OCI-M2 (cell line): ENCODE results near the gene MEGF11.

ENCODE experiments used
- DNase-seq: peaks from one replicate; lab custom pipeline; 2025; ENCODE audit not compliant: unreplicated experiment; lab: John Stamatoyannopoulos, UW

MEGF11 gene

DNA sequence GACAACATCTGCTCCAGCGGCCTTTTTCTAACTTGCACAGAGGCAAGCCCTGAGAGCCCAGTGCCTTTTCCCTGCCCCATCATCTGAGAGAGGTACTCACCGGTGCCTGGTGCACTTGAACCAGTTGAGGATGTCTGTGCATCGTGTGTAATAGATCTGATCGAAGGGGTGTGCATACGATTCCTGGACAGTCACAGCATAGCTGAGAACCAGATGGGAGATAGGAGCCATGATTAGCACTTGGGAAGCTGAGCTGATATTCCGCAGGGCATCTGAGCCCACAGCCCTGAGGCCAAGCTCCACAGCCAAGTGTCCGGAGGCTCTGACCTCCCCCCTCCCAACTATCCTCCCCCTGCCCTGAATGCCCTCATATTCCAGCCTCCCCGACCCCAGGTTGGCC is 129.8 kb downstream of the MEGF11 start:
- no peak for DNase-seq

DNA sequence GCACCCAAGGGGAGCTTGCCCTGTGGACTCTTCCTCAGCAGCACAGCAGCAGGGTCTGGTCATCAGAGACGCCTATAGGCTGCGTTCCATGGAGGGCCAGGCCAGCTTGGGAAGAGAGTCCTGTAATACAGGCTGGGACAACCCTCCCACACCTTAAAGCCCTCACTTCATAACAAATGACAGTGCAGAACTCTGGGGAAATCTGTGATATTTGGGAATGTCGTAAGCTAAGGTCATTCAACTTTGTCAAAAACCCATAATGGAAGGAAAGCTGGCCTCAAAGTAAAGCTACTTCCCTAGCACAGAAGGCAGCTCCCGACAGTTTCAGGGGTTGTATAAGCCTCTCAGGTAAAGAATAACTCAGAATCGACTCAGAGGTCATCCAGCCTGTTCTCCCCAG is 133.1 kb downstream of the MEGF11 start:
- no peak for DNase-seq

DNA sequence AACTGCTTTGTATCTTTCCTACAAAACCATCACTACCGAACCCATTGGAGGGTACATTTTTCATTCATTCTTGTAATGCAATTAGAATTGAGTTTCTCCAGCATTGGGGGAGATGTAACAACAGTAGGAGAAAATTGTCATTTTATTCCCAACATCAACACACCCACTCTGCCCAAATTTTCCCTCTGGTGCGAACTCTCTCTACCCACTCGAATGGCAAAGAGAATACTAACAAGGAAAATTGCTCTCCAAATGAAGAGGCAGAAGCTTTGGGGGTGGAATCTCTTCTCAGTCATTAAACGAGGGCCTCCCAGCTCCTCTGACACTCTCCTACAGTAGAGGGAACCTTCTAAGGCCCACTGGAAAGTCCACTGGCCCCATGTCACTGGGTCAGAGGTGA is 135.7 kb downstream of the MEGF11 start:
- DNase-seq = no peak

DNA sequence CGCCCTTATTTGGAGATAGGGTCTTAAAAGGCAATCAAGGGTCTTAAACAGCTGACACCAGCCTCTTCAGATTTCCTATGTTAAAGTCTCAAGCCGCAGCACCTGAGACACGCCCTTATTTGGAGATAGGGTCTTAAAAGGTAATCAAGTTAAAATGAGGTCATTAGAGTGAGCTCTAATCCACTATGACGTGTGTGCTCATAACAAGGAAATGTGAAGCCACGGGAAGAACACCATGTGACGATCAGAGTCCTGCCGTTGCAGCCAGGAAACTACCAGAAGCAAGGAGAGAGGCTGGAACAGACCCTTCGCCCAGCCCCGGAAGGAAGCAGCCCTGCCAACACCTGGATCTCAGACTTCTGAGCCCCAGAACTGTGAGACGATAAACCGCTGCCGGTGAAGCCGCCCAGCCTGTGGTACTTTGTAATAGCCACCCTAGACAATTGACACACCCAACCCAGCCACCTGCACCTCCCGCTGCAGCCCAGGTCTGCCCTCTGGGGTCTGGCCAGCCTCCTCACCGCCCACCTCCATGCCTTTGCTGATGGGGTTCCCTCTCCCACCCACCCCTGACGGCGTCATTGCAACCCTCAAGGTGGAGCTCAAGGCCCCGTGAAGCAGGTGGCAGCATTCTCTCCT is 137.9 kb downstream of the MEGF11 start:
- DNase-seq = no peak

DNA sequence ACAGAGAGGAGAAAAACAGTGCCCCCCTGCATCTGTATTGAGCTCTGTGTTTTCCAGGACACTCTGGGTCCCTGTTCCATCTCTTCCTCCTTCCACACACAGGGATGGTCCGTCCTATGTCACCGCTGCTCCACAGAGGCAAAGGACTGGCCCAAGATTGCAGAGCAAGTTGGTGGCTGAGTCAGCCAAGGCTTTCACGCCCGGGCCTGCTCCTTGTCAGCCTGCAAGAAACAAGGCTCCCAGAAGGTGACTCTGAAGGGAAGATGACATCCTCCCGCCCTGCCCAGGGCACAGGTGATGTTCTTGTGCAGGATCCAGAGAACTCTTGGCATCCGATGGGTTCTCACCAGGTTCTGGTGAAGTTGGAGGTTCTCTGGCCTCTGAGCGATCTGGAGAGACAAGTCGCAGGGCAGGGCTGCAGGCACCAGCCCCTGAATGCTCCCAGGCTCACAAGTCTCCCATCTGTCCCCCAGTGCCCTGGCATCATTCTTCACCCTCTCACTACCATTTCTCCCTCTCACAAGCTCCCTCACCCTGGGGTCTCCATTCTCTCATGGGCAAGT is 138.6 kb downstream of the MEGF11 start:
- DNase-seq = no peak

DNA sequence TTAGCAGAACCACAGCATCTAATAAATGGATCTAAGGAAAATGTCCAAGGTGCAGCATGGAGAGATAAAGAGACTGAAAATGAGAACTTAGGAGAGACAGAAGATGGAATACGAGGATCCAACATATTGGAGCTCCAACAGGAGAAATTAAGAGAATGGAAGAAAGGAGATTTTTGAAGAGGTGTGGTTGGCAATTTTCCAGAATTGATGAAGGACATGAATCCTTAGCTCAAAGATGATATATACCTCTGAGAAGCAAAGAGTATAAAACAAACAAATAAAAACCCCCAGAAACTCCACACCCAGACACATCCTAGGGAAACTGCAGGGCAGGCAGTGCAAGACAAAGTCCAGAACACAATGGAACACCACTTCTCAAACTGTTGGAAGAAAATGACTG is 141.2 kb downstream of the MEGF11 start:
- no peak for DNase-seq

DNA sequence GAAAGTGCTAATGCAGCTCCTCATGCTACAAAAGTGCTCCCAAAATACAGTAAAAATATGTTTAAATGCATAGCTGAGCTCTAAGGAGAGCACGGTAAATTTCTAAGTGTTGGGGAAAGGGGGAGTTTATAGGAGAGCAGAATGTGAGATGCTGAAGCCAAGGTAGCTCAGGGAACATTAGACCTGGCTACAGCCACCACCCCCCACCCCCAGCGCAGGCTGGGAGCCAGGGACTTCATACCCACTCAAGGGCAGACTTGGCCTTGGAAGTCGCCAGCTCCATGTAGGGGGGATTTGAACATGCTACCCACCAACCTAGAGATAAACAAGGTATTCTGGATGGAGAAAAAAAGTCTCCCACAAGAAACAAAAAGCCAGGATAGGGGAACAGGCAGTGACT is 142.2 kb downstream of the MEGF11 start:
- no peak for DNase-seq

DNA sequence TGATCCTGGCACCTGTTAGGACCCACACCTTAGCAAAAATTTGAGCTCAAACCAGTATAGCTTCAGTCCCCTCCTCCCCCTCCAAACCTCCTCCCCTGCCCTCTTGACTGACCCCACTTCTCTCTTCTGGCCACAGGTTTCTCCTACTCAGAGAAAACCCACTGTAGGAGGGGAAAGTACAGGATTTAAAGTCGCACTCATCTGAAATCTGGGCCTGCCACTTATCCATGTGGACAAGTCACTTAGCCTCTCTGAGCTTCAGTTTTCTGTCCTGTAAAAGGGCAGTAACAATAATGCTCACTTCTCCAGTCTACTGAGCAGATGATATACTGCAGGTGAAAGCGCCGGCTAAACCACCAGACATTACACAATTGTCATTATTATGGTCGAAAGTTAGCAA is 142.7 kb downstream of the MEGF11 start:
- DNase-seq = no peak

DNA sequence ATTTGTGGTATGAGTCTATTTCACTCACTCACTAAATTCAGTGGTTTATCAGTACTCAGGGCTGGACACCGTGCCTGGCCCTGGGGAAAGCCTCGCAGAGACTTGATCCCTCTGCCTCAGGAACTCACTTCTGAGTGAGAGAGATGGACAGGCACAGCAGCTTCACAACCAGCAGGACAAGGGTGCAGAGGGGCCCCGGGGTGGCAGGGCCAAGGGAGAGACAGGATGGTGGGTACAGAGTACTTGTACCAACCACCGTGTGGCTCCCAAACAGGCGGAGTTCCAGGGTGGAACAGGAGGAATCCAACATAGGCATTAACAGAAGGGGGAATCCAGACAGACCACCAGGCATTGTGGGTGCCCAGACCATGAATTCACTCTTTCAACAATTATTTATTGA is 143.7 kb downstream of the MEGF11 start:
- DNase-seq = no peak

DNA sequence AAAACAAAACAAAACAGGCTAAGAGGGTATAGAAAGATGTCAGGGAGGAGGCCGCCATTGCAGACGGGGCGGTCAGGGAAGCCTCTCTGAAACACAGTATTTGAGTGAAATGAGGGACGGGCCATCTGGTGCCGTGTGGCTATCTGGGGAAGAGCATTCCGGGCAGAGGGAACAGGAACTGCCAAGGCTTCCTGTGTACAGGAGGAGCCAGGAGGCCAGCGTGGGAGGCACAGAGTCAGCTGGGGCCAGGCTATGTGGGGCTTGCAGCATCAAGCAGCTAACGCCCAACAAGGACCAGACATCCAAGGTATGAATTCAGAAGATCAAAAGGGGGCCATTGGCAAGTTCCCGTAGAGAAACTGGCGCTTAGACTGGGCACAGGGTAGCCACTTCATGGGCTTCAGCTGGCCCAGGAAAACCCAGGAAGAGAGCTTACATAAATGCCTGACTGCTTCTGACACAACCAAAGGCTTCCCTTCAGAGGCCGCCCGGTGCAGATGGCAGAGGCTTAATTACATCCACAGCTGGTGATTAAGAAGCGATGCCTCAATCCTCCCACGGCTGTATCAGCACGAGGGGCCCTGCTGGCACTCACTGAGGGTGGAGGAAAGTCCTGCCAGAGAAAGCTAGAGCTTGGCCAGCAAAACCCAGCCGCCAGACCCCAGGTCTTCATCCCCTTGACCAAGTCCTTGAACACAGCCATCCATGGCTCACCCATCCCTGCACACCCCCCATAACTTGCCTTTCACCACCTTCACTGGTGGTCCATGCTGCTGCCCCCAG is 144.9 kb downstream of the MEGF11 start:
- DNase-seq = no peak

DNA sequence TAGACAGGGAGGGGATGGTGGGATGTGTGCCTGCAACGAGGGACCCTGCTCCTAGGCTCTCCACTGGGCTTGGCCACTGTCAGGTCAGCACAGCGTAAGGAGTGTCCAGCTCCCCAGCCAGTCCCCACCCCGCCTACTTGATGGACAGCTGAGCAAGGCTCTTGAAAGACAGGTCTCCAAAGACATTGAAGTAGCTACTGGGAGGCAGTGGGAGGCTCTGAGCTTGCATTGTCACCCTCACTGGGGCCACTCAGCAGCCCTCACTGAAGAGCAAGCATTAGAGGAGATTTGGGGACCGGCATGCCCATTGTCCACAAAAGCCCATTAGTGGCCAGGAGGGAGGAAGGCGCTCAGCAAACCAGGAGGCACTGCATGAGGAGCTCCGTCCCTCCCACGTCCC is 146.5 kb downstream of the MEGF11 start:
- no peak for DNase-seq

DNA sequence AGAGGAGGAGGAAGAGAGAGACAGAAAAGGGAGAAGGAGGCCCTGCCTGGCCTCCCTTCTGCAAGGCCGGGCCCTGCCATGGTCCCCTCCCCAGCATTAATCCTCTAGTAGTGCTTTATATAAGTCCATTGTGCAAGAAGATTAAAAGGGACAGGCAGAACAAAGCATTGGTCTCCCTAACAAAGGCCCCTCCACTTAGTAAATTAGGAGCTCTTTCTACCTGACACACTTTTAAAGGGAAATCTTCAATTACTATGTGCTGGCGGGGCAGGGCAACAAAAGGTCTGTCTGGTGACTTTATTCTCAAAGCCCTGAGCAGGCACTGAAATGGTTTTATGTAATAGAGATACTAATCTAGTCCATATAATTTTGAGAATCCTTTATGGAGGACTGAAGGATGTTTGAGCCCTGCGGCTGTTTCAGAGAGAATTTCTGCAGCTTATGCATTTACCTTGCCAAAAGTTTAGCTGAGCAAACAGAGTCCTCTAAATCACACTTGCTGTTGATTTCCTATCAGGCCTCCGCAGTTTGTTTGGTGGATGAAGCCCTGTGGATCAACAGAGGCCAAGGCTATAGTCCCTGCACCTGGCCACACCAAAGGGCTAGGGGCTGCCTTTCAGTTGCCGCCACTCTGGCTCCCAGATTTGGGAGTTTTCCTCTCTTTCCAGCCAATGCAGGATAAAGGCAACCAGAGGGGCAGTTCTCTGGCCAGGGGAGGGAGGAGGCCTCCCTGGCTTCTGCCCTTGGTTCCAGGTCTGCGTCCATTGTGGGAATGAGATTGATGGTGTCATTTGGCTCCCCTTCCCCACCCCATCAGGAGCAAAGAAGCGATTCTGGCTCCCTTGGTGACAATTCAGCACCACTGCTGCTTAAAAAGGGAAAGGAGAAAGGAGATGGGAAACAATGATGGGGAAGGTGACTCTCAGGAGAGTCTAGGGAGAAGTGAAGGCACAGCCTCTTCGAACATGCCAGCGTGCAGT is 148.0 kb downstream of the MEGF11 start:
- no peak for DNase-seq

DNA sequence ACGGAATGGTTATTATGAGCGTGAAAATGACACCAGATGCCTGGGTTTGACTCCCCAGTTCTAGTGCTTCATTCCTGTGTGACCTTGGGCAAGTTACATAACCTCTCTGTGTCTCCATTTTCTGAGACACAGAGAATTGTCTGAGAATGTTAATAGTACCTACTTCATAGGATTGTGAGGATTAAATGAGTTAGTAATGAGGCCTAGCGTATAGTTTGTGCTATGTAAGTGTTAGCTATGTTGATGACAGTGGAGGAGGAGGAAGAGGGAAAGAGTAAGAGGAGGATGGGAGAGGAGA is 150.3 kb downstream of the MEGF11 start:
- DNase-seq = no peak

DNA sequence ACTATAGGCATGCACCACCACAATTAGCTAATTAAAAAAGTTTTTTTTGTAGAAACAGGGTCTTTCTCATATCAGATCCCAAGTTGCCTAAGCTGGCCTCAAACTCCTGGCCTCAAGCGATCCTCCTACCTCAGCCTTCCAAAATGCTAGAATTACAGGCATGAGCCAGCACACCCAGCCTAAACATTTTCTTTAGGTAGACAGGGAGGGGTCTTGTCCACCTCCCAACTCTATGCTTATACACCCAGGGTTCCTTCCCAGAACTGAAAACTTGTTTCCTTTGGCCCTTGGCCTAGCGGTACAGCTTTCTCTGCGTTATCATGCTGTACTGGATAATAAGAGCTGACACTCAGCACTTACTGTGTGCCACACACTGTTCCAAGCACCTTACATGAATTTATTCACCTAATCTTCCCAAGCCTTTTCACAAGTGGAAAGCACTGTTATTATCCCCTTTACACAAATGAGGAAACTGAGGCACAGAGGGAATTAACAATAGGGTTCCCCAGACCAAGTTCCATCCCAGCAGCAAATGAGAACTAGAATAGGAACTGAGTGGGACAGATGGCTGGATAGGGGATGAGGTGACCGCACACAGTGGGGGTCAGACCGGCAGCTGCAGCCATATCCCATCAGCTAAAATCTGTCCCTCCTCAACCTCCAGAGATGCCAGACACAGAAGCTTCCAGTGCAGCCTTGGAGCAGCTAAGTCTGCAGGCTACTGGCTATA is 150.8 kb downstream of the MEGF11 start:
- DNase-seq = no peak

DNA sequence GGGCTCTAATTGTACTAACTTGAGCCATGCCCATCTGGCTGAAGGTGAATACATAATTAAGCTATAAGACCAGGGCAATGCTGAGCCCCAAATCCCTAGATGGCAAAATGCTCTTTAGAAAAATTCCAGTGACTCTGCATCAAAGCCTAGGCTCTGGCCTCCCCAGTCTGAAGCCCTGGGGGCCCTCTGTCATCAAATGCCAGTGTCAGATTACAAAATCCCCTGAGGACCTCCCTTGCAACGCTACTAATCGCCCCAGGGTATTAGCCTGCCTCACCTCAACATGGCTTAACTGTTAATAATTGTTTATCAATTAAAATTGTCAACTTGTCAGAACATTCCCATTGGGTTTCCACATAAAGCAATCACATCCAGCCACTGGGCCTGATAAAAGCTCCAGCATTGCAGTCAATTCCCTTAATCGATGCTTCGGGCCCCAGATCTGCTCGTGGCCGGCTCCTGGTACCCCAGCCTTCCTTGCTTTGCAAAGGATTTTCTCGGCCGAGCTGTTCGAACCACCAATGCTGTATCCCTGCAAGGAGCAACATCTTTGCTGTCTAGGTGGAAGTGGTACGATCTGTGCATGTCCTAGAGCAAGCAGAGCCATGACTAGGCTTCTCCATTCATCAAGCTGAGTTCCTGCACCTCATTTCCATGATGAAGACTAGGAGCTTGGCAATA is 151.7 kb downstream of the MEGF11 start:
- no peak for DNase-seq

DNA sequence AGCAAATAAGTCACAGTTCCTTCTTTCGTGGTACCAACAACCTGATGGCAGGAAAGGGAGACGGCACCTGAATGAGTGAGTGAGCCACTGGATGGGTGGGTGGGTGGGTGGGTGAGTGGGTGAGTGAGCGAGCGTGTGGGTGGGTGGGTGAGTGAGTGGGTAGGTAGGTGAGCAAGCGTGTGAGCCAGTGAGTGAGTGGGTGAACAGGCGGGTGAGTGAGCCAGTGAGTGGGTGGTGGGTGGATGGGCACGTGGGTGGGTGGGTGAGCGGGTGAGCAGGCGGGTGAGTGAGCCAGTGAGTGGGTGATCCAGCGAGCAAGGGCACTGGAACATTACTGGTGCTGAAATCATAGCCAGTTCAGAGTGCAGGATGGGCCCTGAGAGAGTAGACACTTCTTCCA is 152.8 kb downstream of the MEGF11 start:
- DNase-seq = no peak

DNA sequence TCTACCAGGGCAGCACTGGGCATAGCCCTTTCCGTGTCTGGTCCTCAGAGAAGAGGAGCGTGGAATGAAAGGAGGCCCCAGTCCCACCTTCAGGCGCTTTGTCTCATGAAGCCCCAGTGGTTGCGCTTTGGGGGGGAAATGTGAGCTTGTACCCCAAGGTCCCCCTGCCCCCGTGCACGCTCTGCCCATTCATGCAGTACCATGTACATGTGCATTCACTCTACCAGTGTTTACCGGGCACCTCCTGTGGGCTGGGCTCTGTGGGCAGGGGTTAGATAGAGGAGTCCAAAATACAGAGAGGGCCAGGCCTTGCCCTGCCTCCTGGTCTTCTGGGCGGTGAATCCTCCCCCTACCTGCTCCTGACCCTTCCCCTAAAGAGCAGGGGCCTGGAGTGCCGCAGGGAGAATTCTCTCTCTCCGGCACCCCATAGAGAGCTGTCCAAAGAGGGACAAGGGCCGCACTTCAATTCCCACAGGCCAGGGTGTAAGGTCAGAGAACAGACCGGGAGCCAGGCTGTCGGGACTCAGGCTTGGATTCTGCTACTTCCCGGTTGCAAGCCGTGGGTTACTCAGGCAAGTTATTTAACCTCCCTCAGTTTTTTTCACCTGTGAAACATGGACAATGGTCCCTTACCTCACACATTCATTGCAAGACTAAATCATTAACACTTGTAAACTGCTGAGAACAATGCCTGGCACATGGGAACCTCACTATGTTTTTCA is 153.4 kb downstream of the MEGF11 start:
- no peak for DNase-seq

DNA sequence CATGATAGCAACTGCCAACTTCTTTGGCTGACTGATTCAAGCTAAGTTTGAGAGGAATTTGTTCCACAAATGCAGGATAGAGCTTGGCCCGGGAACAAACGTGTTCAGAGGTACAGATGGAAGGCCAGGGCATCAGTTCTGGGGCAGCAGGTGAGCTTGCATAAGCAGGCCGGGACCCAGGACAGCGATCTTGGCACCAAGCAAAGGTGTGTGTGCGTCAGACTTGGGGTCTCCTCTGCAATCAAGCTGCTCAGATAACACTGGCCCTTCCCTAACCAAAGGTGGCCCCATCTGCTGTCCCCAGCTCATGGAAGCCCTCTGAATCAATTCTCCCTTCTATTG is 155.6 kb downstream of the MEGF11 start:
- DNase-seq = no peak

DNA sequence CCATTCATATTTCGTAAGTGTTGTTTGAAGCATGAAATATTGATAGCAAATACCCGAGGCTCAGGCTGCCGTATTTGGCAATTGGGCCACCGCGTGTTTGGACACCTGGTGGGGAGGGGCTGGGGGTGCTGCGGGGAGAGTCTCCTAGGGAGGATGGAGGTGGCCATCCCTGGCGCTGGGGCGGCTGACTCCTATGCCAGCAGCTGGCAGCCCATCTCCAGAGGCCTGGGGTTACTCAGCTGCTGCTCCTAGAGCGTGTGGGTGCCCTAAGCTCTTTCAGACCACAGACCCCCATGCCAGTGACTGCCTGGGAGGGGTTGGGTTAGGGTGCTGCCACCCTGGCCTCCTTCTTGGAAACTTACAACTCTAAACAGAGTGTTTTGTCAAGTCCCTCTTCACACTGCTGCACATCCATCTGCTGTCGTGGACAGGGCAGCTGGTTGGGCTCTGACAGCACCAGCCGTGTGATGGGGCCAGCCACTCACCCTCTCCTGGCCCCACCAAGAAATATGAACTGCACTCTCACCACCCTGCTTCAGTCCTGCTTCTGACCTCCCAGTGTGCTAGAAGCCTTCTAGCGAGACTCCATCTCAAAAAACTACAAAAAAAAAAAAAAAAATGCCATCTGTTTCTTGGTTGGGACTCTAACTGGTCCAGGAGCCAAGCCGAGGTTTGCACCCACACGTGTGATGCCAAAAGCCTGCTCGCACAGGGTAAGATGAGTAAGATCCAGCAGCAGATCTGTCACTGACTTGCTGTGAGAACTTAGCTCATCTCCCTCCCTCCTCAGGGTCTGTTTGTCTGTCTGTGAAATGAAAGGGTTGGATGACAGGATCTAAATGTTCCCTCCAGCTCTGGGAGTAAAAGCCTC is 156.2 kb downstream of the MEGF11 start:
- DNase-seq = no peak
